Keratinocyte (primary cell): ENCODE measurements around the gene TPCN1.

Experiments used
- CTCF ChIP-seq, 3 experiments: IDR thresholded peaks in 1 of 3; conservative IDR thresholded peaks in 1 of 3; optimal IDR thresholded peaks in 1 of 3; 2 replicates in 2 of 3; 3 replicates in 1 of 3; pipeline versions ENCODE3 to v1.5.1; 2011; ENCODE audit warnings: low read length in 3 of 3, mild to moderate bottlenecking in 3 of 3, moderate library complexity in 2 of 3, control low read depth in 1 of 3, inconsistent platforms in 1 of 3; ENCODE audit not compliant: insufficient read depth in 2 of 3; ENCODE audit errors: extremely low read depth in 1 of 3
- EZH2 ChIP-seq: IDR thresholded peaks from one replicate; pipeline ENCODE4 v1.6.1; 2012; ENCODE audit warnings: inconsistent platforms, mild to moderate bottlenecking, low read length, moderate library complexity

- no peak for TF ChIP-seq CTCF (optimal IDR thresholded peaks at IDR 0.05 in 1 of 3, IDR thresholded peaks at IDR 0.05 in 1 of 3, conservative IDR thresholded peaks at IDR 0.05 in 1 of 3; ENCODE audit: extremely low read depth in 1 of 3, insufficient read depth in 2 of 3, low read length in 3 of 3)
- no peak for TF ChIP-seq EZH2
These were observed 18.8 kb upstream of the TPCN1 start for GRCh38 chr12:113202300-113203075.
